ENCODE results near the gene SH3GLB2.
"Not testable (repeated sequence)": the region's sequence is repeated elsewhere in the genome, so short reads cannot be mapped to it uniquely, and the experiment has no call there.

Gene SH3GLB2

DNA sequence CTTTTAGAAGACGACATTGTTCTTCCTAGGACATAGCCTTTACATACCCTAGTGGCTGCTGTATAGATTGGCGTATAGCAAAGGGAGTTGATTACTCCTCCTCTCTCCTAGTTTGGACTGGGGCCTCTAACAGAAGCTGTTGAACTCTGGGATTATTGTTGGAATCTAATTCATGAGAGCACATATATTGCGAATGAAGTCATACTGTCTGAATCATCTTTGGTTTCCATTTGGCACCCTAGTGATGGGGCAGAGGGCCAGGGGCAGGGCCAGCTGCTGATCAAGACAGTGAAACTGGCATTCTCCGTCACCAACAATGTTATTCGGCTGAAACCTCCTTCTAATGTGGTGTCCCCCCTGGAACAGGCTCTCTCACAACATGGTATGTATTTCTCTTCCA is 40.3 kb downstream of the SH3GLB2 start:
- no peak for DNase-seq

- no peak for DNase-seq
Measured at GRCh38 chr9:128986671-128987070, 41.5 kb downstream of the SH3GLB2 start.

DNA sequence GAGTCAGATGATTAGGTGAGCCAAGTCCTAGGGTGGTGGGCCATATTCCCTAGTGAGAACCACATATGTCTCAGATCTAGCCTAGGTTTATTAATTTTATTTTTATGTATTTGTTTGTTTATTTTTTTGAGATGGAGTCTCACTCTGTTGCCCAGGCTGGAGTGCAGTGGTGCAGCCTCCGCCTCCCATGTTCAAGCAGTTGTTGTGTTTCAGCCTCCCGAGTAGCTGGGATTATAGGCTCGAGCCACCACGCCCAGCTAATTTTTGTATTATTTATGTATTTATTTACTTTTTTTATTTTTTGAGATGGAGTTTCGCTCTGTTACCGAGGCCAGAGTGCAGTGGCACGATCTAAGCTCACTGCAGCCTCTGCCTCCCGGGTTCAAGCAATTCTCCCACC is 44.6 kb downstream of the SH3GLB2 start:
- no peak for DNase-seq

DNA sequence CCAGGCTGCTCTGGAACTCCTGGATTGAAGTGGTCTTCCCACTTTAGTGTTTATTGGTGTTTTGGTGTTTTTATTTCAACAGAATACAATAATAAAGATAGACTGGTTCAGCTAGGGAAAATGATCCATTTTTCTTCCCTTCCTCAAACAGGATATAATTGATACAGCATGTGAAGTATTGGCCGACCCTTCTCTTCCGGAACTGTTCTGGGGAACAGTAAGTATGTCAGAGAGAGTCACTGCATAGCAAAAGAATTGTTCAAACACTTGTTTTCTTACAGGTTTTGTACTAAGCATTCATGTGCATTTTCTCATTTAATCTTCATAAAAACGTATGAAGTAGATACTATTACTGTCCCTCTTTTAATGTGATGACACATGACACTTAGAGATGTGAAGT is 49.0 kb downstream of the SH3GLB2 start:
- no peak for DNase-seq

DNA sequence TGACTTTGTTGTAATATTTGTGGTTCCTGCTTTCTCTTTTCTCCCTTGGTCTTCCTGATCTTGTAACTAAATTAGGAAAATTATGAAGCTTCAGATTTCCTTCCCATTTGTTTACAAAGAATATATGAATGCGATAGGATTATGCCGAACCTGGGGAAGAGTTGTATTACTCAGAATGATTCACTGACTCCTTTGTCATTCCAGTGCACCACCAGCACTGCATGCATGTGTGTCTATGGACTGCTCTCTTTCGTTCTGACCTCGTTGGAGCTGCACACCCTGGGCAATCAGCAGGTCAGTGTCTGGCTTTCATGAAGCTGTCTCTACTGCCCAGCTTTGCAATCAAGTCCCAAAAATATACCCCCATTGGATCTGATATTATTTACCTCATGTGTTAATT is 55.2 kb downstream of the SH3GLB2 start:
- no peak for DNase-seq

GRCh38 chr9:128969491-128969890 is 58.6 kb downstream of the SH3GLB2 start:
- no peak for DNase-seq

DNA sequence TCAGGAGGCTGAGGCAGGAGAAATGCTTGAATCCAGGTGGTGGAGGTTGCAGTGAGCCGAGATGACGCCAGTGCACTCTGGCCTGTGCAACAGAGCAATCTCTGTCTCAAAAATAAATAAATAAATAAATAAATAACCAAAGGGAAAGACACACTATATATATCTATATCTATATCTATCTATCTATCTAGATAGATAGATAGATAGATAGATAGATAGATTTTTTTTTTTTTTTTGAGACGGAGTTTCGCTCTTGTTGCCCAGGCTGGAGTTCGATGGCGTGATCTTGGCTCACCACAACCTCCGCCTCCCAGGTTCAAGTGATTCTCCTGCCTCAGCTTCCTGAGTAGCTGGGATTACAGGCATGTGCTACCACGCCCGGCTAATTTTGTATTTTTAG is 66.7 kb downstream of the SH3GLB2 start:
- DNase-seq: not testable (repeated sequence)

Data from NCI-H446 treated with DMSO at 0.1 percent for 48 hours (cell line).